Measurements from ENCODE around the gene COMMD8. TPM values are rescaled to one million over a fixed set of nuclear protein-coding genes. Genes with fewer than 3 reads are reported as not detected.
"Not testable (repeated sequence)": the region's sequence is repeated elsewhere in the genome, so short reads cannot be mapped to it uniquely, and the experiment has no call there.

COMMD8 gene
- total RNA-seq, 1 experiment from 2014 or later = 21.1 TPM

DNA sequence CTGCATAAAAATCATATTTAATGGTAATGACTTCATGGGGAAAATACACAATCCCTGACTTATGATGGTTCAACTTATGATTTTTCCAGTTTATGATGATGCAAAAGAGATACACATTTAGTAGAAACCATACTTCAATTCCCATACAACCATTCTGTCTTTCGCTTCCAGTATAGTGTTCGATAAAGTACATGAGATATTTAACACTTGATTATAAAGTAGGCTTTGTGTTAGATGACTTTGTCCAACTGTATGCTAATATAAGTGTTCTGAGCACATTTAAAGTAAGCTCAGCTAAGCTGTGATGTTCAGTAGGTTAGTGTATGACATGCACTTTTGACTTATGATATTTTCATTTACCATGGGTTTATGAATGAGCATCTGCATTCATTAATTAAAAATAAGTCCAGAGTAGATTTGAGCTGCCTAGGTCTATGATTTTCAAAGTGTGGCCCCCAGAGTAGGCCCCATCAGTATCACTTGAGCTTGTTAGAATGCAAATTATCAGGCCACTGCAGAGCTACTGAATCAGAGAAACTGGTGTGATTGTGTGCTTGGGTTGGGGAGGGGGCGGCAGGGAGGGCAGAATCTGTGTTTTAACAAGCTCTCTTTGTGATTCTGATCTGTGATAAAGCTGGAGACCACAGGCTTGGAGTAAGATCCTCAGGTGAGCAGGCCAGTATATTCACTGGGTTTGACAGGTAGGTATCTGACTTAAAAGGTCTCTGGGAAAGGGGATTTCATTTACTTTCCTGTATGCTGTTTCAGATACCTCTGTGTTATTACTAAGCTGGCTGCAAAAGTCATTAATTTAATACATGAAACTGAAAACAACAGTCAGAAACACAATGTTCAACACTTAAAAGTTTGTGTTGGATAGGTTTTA lies 30.0 kb upstream of the COMMD8 start:
- Mint-ChIP-seq H3K27ac (ENCODE audit: low read depth, unreplicated experiment) (no peak overlapping the region), H3K9me3 (ENCODE audit: unreplicated experiment) (no peaks in the 10 kb centered on the region), H3K4me1 (ENCODE audit: insufficient read depth, unreplicated experiment) (peaks cover 8% of the 10 kb centered on the region), H3K36me3 (ENCODE audit: insufficient read depth, unreplicated experiment) (peaks cover 6% of the 10 kb centered on the region), H3K4me3 (ENCODE audit: unreplicated experiment) (no peak overlapping the region), H3K27me3 (ENCODE audit: insufficient read depth, unreplicated experiment) (no peaks in the 10 kb centered on the region)
- BruUV-seq (replicated peaks) = no TSS peak
- intact Hi-C loops (cut with micrococcal nuclease) = no loop called here
- POLR2A ChIA-PET = interaction anchor here (0.6 to 1.9 kb wide), 4 partner anchors 7 to 12 kb away, joined by 3 to 6 read pairs (median 4); partner anchors contain the start of gene ATP10D
- TF ChIP-seq, protein P1, sequence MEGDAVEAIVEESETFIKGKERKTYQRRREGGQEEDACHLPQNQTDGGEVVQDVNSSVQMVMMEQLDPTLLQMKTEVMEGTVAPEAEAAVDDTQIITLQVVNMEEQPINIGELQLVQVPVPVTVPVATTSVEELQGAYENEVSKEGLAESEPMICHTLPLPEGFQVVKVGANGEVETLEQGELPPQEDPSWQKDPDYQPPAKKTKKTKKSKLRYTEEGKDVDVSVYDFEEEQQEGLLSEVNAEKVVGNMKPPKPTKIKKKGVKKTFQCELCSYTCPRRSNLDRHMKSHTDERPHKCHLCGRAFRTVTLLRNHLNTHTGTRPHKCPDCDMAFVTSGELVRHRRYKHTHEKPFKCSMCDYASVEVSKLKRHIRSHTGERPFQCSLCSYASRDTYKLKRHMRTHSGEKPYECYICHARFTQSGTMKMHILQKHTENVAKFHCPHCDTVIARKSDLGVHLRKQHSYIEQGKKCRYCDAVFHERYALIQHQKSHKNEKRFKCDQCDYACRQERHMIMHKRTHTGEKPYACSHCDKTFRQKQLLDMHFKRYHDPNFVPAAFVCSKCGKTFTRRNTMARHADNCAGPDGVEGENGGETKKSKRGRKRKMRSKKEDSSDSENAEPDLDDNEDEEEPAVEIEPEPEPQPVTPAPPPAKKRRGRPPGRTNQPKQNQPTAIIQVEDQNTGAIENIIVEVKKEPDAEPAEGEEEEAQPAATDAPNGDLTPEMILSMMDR (IDR thresholded peaks at IDR 0.05; ENCODE audit: unreplicated experiment) = no peak
- CTCF ChIA-PET = interaction anchor here (0.7 to 2.4 kb wide), 5 partner anchors 8 to 71 kb away, joined by 3 to 8 read pairs (median 3); partner anchors contain the start of genes ATP10D and COMMD8
- DNase-seq (ENCODE audit: unreplicated experiment) = no peak

DNA sequence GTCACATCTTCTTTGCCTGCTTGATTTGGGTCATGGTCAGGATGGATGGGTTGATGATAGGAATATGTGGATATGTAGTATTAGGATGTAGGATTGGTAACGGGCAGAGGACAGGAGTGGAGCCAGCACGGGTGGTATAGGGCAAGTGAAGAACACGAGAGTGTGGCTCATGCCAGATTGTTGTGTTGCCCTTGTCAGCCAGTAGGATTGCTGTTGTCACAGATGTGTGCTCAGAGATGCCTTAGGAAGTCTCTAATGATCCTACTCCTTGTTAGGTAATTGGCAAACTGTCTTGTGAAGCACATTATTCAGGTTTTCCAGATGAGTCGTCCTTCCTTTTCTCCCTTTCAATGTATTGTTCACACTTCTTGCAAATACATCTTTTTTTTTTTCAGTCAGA lies 27.0 kb upstream of the COMMD8 start:
- BruUV-seq (replicated peaks) = no TSS peak
- no peak overlapping the region for H3K4me3 Mint-ChIP-seq (ENCODE audit: unreplicated experiment)
- ChIA-PET POLR2A (interaction anchor here (0.6 to 1.0 kb wide), 2 partner anchors 52 to 641 kb away, joined by 3 to 4 read pairs; no protein-coding TSS in a partner anchor), CTCF (interaction anchor here (0.6 kb wide), 1 partner anchor 262 kb away, joined by 3 read pairs; no protein-coding TSS in a partner anchor)
- peak; percentile 54 for DNase-seq (ENCODE audit: unreplicated experiment)
- H3K9me3 Mint-ChIP-seq (ENCODE audit: unreplicated experiment) = no peaks in the 10 kb centered on the region
- no peaks in the 10 kb centered on the region for H3K27me3 Mint-ChIP-seq (ENCODE audit: insufficient read depth, unreplicated experiment)
- no peak overlapping the region for H3K27ac Mint-ChIP-seq (ENCODE audit: low read depth, unreplicated experiment)
- peaks cover 6% of the 10 kb centered on the region for H3K36me3 Mint-ChIP-seq (ENCODE audit: insufficient read depth, unreplicated experiment)
- H3K4me1 Mint-ChIP-seq (ENCODE audit: insufficient read depth, unreplicated experiment) = peaks cover 8% of the 10 kb centered on the region
- TF ChIP-seq, protein P1 (IDR thresholded peaks at IDR 0.05; ENCODE audit: unreplicated experiment) = peak; percentile 26
- intact Hi-C loops (cut with micrococcal nuclease) = no loop called here

DNA sequence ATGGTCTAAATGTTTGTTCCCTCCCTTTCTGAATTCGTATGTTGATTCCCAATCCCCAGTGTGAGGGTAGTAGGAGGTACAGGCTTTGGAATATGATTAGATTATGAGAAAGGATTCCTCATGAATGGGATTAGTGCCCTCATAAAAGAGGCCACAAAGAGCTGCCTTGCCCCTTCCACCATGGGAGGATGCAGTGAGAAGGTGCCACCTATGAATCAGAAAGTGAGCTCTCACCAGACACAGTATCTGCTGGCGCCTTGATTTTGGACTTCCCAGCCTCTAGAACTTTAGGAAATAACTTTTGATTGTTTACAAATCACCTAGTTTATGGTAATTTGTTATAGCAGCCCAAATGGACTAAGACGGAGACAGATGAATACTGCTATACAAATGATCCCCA lies 25.2 kb upstream of the COMMD8 start:
- H3K36me3 Mint-ChIP-seq (ENCODE audit: insufficient read depth, unreplicated experiment) = peaks cover 6% of the 10 kb centered on the region
- H3K27ac Mint-ChIP-seq (ENCODE audit: low read depth, unreplicated experiment) = no peak overlapping the region
- POLR2A ChIA-PET = no interaction called here

DNA sequence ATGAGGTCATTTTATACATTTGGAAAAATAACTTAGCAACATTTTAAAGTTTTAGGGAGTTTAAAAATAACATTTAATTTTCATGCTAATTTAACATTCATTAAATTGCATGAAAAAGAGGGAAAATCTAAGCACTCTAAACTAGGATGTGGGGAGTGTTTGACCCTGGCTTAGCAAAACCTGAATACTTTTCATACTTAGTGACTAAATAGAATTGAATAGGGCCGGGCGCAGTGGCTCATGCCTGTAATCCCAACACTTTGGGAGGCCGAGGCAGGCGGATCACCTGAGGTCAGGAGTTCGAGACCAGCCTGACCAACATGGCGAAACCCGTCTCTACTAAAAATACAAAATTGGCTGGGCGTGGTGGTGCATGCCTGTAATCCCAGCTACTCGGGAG lies 23.2 kb upstream of the COMMD8 start:
- CTCF ChIA-PET; DNase-seq (ENCODE audit: unreplicated experiment); H3K27me3 Mint-ChIP-seq (ENCODE audit: insufficient read depth, unreplicated experiment); H3K9me3 Mint-ChIP-seq (ENCODE audit: unreplicated experiment); H3K36me3 Mint-ChIP-seq (ENCODE audit: insufficient read depth, unreplicated experiment); BruUV-seq (replicated peaks): not testable (repeated sequence)
- Mint-ChIP-seq H3K4me3 (ENCODE audit: unreplicated experiment) (peak overlapping the region; percentile 94), H3K4me1 (ENCODE audit: insufficient read depth, unreplicated experiment) (peaks cover 15% of the 10 kb centered on the region), H3K27ac (ENCODE audit: low read depth, unreplicated experiment) (peak overlapping the region; percentile 99)
- intact Hi-C loops (cut with micrococcal nuclease) = loop anchor here (5.0 kb wide), 1 partner anchor 76 kb away; no protein-coding TSS in a partner anchor
- POLR2A ChIA-PET = interaction anchor here (1.0 to 2.6 kb wide), 2 partner anchors 44 to 81 kb away, joined by 5 to 13 read pairs; no protein-coding TSS in a partner anchor

More for the DNA sequence above, 25.2 kb upstream of the COMMD8 start:
- intact Hi-C loops (cut with micrococcal nuclease) = loop anchor here (5.0 kb wide), 1 partner anchor 74 kb away; no protein-coding TSS in a partner anchor
- no peak for DNase-seq (ENCODE audit: unreplicated experiment)
- Mint-ChIP-seq H3K4me3 (ENCODE audit: unreplicated experiment) (no peak overlapping the region), H3K9me3 (ENCODE audit: unreplicated experiment) (no peaks in the 10 kb centered on the region), H3K4me1 (ENCODE audit: insufficient read depth, unreplicated experiment) (peaks cover 8% of the 10 kb centered on the region), H3K27me3 (ENCODE audit: insufficient read depth, unreplicated experiment) (no peaks in the 10 kb centered on the region)
- CTCF ChIA-PET = interaction anchor here (0.6 to 1.6 kb wide), 4 partner anchors 26 to 1319 kb away, joined by 3 to 5 read pairs (median 4); partner anchors contain the start of gene COMMD8
- TF ChIP-seq, protein P1 (IDR thresholded peaks at IDR 0.05; ENCODE audit: unreplicated experiment) = no peak
- no TSS peak for BruUV-seq (replicated peaks)

Measured in MCF 10A (cell line).